Transverse colon (tissue), 4 donors: ENCODE results near the gene UNC5B. TPM values are rescaled to one million over a fixed set of nuclear protein-coding genes. Genes with fewer than 3 reads are reported as not detected.

ENCODE experiments used
- DNase-seq: peaks from one replicate; pipeline ENCODE4 v3.0.0-alpha.2; 2019
- H3K27ac ChIP-seq, 4 donors: fragments of 200-600 bp; sonication (generic); 2 replicates each; pipeline ENCODE4 v1.5.1; 2016 to 2018; ENCODE audit warnings: inconsistent platforms in 4 of 4
- H3K27me3 ChIP-seq: fragments of 200-600 bp; sonication (generic); 2 replicates; pipeline ENCODE4 v1.5.1; 2017; ENCODE audit warnings: inconsistent platforms
- H3K36me3 ChIP-seq, 4 donors: fragments of 200-600 bp; sonication (generic); 2 replicates each; pipeline ENCODE4 v1.5.1; 2017 to 2019; ENCODE audit warnings: inconsistent platforms in 4 of 4
- H3K4me1 ChIP-seq, 4 donors: fragments of 200-600 bp; sonication (generic); 2 replicates each; pipeline ENCODE4 v1.5.1; 2017 to 2020; ENCODE audit warnings: inconsistent platforms in 4 of 4
- H3K4me3 ChIP-seq, 4 donors: fragments of 200-600 bp; sonication (generic); 1 replicate in 1 of 4; 2 replicates in 3 of 4; pipeline versions ENCODE4 v1.5.1 to v1.6.1; 2017 to 2019; ENCODE audit warnings: inconsistent platforms in 4 of 4
- H3K9me3 ChIP-seq, 2 donors: fragments of 200-600 bp; sonication (generic); 2 replicates each; pipeline ENCODE4 v1.5.1; 2017 to 2019; ENCODE audit warnings: inconsistent platforms in 2 of 2
- CTCF ChIP-seq, 5 experiments: fragments of 200-600 bp in 3 of 5; fragments of 450-650 bp in 2 of 5; sonication (generic) in 3 of 5; IDR thresholded peaks; 1 replicate in 2 of 5; 2 replicates in 3 of 5; pipeline ENCODE4 v1.5.1; 2016 to 2017; ENCODE audit warnings: antibody characterized with exemption in 5 of 5, inconsistent platforms in 3 of 5, mild to moderate bottlenecking in 2 of 5, moderate library complexity in 1 of 5
- EP300 ChIP-seq: sonication (generic); formaldehyde crosslinking; IDR thresholded peaks from one replicate; pipeline ENCODE4 v1.6.1; 2017; ENCODE audit warnings: antibody characterized with exemption, low read depth
- POLR2A ChIP-seq: fragments of 450-650 bp; IDR thresholded peaks from one replicate; pipeline ENCODE4 v1.6.1; 2016; ENCODE audit warnings: antibody characterized with exemption, mild to moderate bottlenecking, moderate library complexity
- POLR2AphosphoS5 ChIP-seq, 3 donors: sonication (generic); formaldehyde crosslinking; IDR thresholded peaks; one replicate each; pipeline ENCODE4 v1.6.1; 2016; ENCODE audit warnings: antibody characterized with exemption in 3 of 3
- WGBS, 2 donors: methylation state at CpG; one replicate each; pipeline ENCODE4 v1.1.5; 2018; ENCODE audit warnings: low coverage in 1 of 2; 5-methylcytosine and 5-hydroxymethylcytosine counted together
- in situ Hi-C, 4 donors: fragments of 200-750 bp; cut with MboI; loops; one replicate each; pipeline versions ENCODE4 v1.15.0 to v1.15.1; 2017; ENCODE audit warnings: low sequenced_read_pairs in 3 of 4, low pct_ligation_motif_present in 1 of 4, low pct_unique_long_range_greater_than_20kb in 1 of 4
- intact Hi-C: fragments of 100-400 bp; cut with DNase I; formaldehyde crosslinking; loops from one replicate; pipeline ENCODE4 v1.15.1; 2023; ENCODE audit warnings: low total_unique reads
- total RNA-seq, 4 donors: library from RNA; depleted of rRNA; stranded (reverse); fragments of >200 nt; gene quantifications; one replicate each; pipeline ENCODE4 v1.1.0, GENCODE V29; 2016

UNC5B gene
- total RNA-seq, 4 donors from 2014 or later = 12.3 to 74.1 (median 41.2) TPM

GRCh38 chr10:71213127-71213621 lies 804 bp downstream of the UNC5B start:
- H3K27me3 ChIP-seq = peaks cover 55% of the 10 kb centered on the region
- H3K4me1 ChIP-seq = peaks cover 12 to 51% (median 39%) of the 10 kb centered on the region in 4 donors
- WGBS, 2 donors = 1% methylated on average over 33 of the region's 36 CpGs; no CpG with 5 or more reads in 1 of the 2 donors
- in situ Hi-C loops = no loop called here
- H3K9me3 ChIP-seq = no peaks in the 10 kb centered on the region
- intact Hi-C loops = loop anchor here (5.0 kb wide), 1 partner anchor 286 kb away; no protein-coding TSS in a partner anchor
- H3K4me3 ChIP-seq = peak overlapping the region; percentile 50 to 78 (median 68)
- TF ChIP-seq POLR2A (peak; percentile 26), CTCF (IDR thresholded peaks at IDR 0.05) (no peak), POLR2AphosphoS5 (IDR thresholded peaks at IDR 0.05) (peak in 2 of 3 donors; percentile 58 to 75), EP300 (no peak)
- H3K36me3 ChIP-seq = no peaks in the 10 kb centered on the region
- H3K27ac ChIP-seq = peak overlapping the region; percentile 90 to 93 (median 90)
- peak; percentile 75 for DNase-seq

- Histone ChIP-seq H3K36me3 (no peaks in the 10 kb centered on the region), H3K27ac (peak overlapping the region; percentile 20 to 91 (median 70)), H3K9me3 (no peaks in the 10 kb centered on the region), H3K4me3 (peak overlapping the region; percentile 39 to 78 (median 68)), H3K4me1 (peaks cover 12 to 50% (median 41%) of the 10 kb centered on the region in 4 donors), H3K27me3 (peaks cover 55% of the 10 kb centered on the region)
- in situ Hi-C loops (no loop called here), intact Hi-C loops (loop anchor here (5.0 kb wide), 1 partner anchor 287 kb away; no protein-coding TSS in a partner anchor)
- TF ChIP-seq POLR2AphosphoS5 (IDR thresholded peaks at IDR 0.05) (peak in 1 of 3 donors; percentile 3), CTCF (IDR thresholded peaks at IDR 0.05) (no peak)
- WGBS, 2 donors = 16 to 34% methylated on average over 5 to 29 of the region's 33 CpGs
- DNase-seq = peak; percentile 41
Measured at GRCh38 chr10:71213761-71214440, 1.5 kb downstream of the UNC5B start.

GRCh38 chr10:71214641-71215559 lies 2.5 kb downstream of the UNC5B start:
- H3K36me3 ChIP-seq = no peaks in the 10 kb centered on the region
- in situ Hi-C loops = no loop called here
- no peak overlapping the region for H3K27ac ChIP-seq
- DNase-seq = no peak
- WGBS, 2 donors = 76 to 89% methylated on average over 1 to 7 of the region's 7 CpGs
- TF ChIP-seq POLR2AphosphoS5 (IDR thresholded peaks at IDR 0.05) (no peak), EP300 (no peak), POLR2A (no peak), CTCF (IDR thresholded peaks at IDR 0.05) (no peak)
- intact Hi-C loops = loop anchor here (5.0 kb wide), 1 partner anchor 288 kb away; no protein-coding TSS in a partner anchor
- peaks cover 12 to 49% (median 41%) of the 10 kb centered on the region in 4 donors for H3K4me1 ChIP-seq
- H3K9me3 ChIP-seq = no peaks in the 10 kb centered on the region
- peaks cover 49% of the 10 kb centered on the region for H3K27me3 ChIP-seq
- H3K4me3 ChIP-seq = no peak overlapping the region

- intact Hi-C loops = no loop called here
- peak overlapping the region in 2 of 4 donors; percentile 8 to 59 for H3K27ac ChIP-seq
Measured at GRCh38 chr10:71216363-71216695, 4.0 kb downstream of the UNC5B start.

More at GRCh38 chr10:71216363-71216695, 4.0 kb downstream of the UNC5B start:
- H3K27me3 ChIP-seq = peaks cover 35% of the 10 kb centered on the region
- no peaks in the 10 kb centered on the region for H3K9me3 ChIP-seq
- TF ChIP-seq CTCF (IDR thresholded peaks at IDR 0.05) = no peak
- no peak for TF ChIP-seq POLR2AphosphoS5 (IDR thresholded peaks at IDR 0.05)
- TF ChIP-seq EP300 = no peak
- no peak for TF ChIP-seq POLR2A
- H3K4me1 ChIP-seq = peaks cover 12 to 49% (median 41%) of the 10 kb centered on the region in 4 donors
- no peak overlapping the region for H3K4me3 ChIP-seq
- no peak for DNase-seq
- 82% methylated on average over 1 of the region's 1 CpG; no CpG with 5 or more reads in 1 of the 2 donors for WGBS, 2 donors
- in situ Hi-C loops = no loop called here
- H3K36me3 ChIP-seq = no peaks in the 10 kb centered on the region
